Spinal cord (tissue), 10 donors: ENCODE data around the gene PIP5K1B. TPM values are rescaled to one million over a fixed set of nuclear protein-coding genes. Genes with fewer than 3 reads are reported as not detected.

ENCODE experiments used
- DNase-seq, 6 donors: peaks; one replicate each; pipeline versions ENCODE4 v3.0.0 to v3.0.0-alpha.2; 2013 to 2015; ENCODE audit warnings: low spot score in 6 of 6, low read depth in 4 of 6
- H3K27ac ChIP-seq: one replicate; pipeline ENCODE4 v1.5.1; 2013; ENCODE audit warnings: low read depth, low read length, control low read depth
- H3K27me3 ChIP-seq: one replicate; pipeline ENCODE4 v1.6.1; 2013; ENCODE audit warnings: low read length; ENCODE audit not compliant: control insufficient read depth, insufficient read depth
- H3K36me3 ChIP-seq: one replicate; pipeline ENCODE4 v1.6.1; 2013; ENCODE audit warnings: low read length; ENCODE audit not compliant: control insufficient read depth, insufficient read depth
- H3K4me1 ChIP-seq: one replicate; pipeline ENCODE4 v1.6.1; 2013; ENCODE audit warnings: low read length; ENCODE audit not compliant: control insufficient read depth, insufficient read depth
- H3K4me3 ChIP-seq: one replicate; pipeline ENCODE4 v1.5.1; 2013; ENCODE audit warnings: low read depth, low read length, control low read depth
- H3K9me3 ChIP-seq: one replicate; pipeline ENCODE4 v1.6.1; 2013; ENCODE audit warnings: low read length; ENCODE audit not compliant: control insufficient read depth, insufficient read depth
- WGBS: methylation state at CpG from one replicate; pipeline ENCODE4 v1.1.5; 2013; ENCODE audit warnings: missing lambda C conversion rate; ENCODE audit not compliant: insufficient coverage; 5-methylcytosine and 5-hydroxymethylcytosine counted together
- long read RNA-seq, 4 donors: transcript quantifications; one replicate each; lab custom pipeline, GENCODE V29; 2026
- polyA plus RNA-seq, 2 donors: library from polyadenylated mRNA; unstranded; fragments of 120-200 nt; gene quantifications; one replicate each; pipeline ENCODE4 v1.2.1, GENCODE V29; 2013; ENCODE audit not compliant: insufficient read length in 2 of 2
- total RNA-seq, 2 donors: library from RNA; depleted of rRNA in 1 of 2; stranded (reverse); fragments of 120-200 nt in 1 of 2; fragments of >200 nt in 1 of 2; gene quantifications; one replicate each; pipeline versions ENCODE4 v1.2.3 to v1.2.4, GENCODE V29; 2013 to 2014
- donor health status: healthy.

The PIP5K1B gene, protein sequence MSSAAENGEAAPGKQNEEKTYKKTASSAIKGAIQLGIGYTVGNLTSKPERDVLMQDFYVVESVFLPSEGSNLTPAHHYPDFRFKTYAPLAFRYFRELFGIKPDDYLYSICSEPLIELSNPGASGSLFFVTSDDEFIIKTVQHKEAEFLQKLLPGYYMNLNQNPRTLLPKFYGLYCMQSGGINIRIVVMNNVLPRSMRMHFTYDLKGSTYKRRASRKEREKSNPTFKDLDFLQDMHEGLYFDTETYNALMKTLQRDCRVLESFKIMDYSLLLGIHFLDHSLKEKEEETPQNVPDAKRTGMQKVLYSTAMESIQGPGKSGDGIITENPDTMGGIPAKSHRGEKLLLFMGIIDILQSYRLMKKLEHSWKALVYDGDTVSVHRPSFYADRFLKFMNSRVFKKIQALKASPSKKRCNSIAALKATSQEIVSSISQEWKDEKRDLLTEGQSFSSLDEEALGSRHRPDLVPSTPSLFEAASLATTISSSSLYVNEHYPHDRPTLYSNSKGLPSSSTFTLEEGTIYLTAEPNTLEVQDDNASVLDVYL
- total RNA-seq, result 10 to 100 TPM; 16.0 to 19.9 TPM
- polyA plus RNA-seq, result 1 to 10 TPM; 7.5 to 9.4 TPM
- long read RNA-seq, donor 1, partial matches to known transcripts, result 6 of 6 reads
- long read RNA-seq, donor 1, other reads (novel, unspliced or antisense), result 0 of 6 reads
- long read RNA-seq, donor 2, partial matches to known transcripts, result 0 of 1 reads
- long read RNA-seq, donor 2, other reads (novel, unspliced or antisense), result 0 of 1 reads
- long read RNA-seq, donor 3, result 0 reads
- long read RNA-seq, donor 4, result 0 reads

DNA sequence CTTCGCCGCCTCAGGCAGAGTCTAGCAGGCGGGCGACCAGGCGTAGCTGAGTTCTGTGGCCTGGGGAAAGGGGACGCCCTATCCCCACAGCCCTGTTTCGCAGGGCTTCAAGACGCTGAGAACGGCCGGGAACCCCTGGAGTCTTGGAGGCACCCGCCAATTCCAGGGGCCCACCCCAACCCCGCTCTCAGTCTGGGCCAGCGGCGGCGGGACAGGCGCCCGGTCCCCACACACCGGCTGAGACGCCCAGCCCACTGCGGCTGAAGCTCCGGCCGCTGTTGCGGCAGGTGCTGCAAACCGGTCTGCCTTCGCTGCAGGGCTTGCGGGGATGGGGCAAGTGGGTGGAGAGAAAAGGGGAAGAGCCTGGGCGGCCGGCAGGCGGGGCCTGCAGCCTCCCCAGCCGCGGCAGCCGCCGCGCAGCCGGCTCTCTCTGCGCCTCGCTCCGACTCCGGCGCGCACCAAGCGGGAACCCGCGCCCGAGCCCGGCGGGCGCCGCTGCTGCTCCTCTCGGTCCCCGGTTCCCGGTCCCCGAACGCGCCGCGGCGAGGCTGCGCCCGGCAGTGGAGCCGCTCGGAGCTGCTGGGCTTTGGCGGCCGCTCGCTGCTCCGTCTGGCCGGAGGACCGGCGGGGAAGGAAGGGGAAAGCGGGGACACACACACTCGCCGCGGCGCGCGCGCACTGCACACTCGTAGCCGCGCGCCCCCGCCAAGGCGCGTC is at the start of gene PIP5K1B:
Gene PIP5K1B, plus strand, starts transcription at position 427 of the 717 bp plus-strand sequence. CDS start 117,375 bp downstream, outside the sequence.
- H3K27me3 ChIP-seq, result peaks cover 17% of the 10 kb centered on the region
- no peak within 1 kb of the TSS for H3K27ac ChIP-seq
- DNase-seq, result peak; percentile 31 to 87 (median 39)
- no peaks in the 10 kb centered on the region for H3K9me3 ChIP-seq
- peak within 1 kb of the TSS; percentile 58 for H3K4me3 ChIP-seq
- peaks cover 13% of the 10 kb centered on the region for H3K4me1 ChIP-seq
- no peaks in the 10 kb centered on the region for H3K36me3 ChIP-seq
- WGBS, result under 1% methylated on average over 77 of the region's 84 CpGs

DNA sequence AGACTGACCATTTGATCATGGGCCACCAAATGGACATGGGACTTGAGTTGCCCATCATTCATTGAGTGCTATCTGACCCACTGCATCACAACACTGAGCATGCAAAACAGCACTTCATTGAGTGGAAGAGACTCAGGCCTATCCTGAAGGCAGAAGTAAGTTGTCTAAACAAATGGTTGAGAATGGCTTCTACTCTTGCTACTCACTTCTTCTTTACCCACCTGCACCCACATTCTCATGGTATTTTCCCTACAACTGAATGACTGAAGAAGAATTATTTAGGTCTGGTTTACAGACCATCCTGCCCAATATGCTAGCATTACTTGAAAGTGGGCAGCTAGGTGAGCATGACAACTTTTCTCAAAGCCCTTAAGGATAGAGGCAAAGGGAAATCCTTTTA is 41.0 kb upstream of the PIP5K1B start:
- DNase-seq, result no peak
- Histone ChIP-seq H3K27ac (no peak overlapping the region), H3K36me3 (no peaks in the 10 kb centered on the region), H3K9me3 (no peaks in the 10 kb centered on the region), H3K4me3 (no peak overlapping the region), H3K27me3 (no peaks in the 10 kb centered on the region), H3K4me1 (peaks cover under 1% of the 10 kb centered on the region)

GRCh38 chr9:68668127-68668526 is 36.9 kb upstream of the PIP5K1B start:
- Histone ChIP-seq H3K36me3 (no peaks in the 10 kb centered on the region), H3K9me3 (no peaks in the 10 kb centered on the region), H3K4me1 (peaks cover 3% of the 10 kb centered on the region), H3K27ac (no peak overlapping the region), H3K4me3 (no peak overlapping the region), H3K27me3 (no peaks in the 10 kb centered on the region)
- DNase-seq, result no peak
- WGBS, result 80% methylated on average over 1 of the region's 1 CpG

GRCh38 chr9:68669218-68669617 is 35.8 kb upstream of the PIP5K1B start:
- Histone ChIP-seq H3K4me1 (peaks cover 3% of the 10 kb centered on the region), H3K27me3 (no peaks in the 10 kb centered on the region), H3K27ac (no peak overlapping the region), H3K4me3 (no peak overlapping the region), H3K9me3 (no peaks in the 10 kb centered on the region), H3K36me3 (no peaks in the 10 kb centered on the region)
- peak in 4 of 6 donors; percentile 19 to 69 (median 36) for DNase-seq
- 15% methylated on average over 9 of the region's 9 CpGs for WGBS

DNA sequence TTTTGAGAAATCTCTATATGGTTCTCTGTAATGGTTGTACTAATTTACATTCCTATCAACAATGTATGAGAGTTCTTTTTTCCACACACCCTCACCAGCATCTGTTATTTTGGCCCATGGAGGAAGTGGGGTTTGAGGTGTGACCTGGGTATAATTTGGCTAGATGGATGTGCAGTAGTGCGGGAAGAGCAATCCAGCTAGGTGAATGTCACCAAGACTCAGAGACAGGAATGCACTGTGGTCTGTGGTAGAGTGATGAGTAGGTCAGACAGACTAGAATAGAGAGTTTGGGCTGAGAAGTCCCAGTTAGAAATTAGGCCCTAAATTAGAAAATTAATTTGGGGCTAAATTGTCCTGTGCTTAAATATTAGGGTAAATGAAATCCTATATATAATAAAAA is 32.8 kb upstream of the PIP5K1B start:
- no peak overlapping the region for H3K27ac ChIP-seq
- H3K27me3 ChIP-seq, result no peaks in the 10 kb centered on the region
- peaks cover 3% of the 10 kb centered on the region for H3K4me1 ChIP-seq
- no peaks in the 10 kb centered on the region for H3K9me3 ChIP-seq
- no peak for DNase-seq
- 100% methylated on average over 1 of the region's 1 CpG for WGBS
- no peaks in the 10 kb centered on the region for H3K36me3 ChIP-seq
- no peak overlapping the region for H3K4me3 ChIP-seq

GRCh38 chr9:68672625-68673024 is 32.4 kb upstream of the PIP5K1B start:
- peaks cover 3% of the 10 kb centered on the region for H3K4me1 ChIP-seq
- no peak for DNase-seq
- no peaks in the 10 kb centered on the region for H3K36me3 ChIP-seq
- no peaks in the 10 kb centered on the region for H3K9me3 ChIP-seq
- H3K27ac ChIP-seq, result no peak overlapping the region
- H3K27me3 ChIP-seq, result no peaks in the 10 kb centered on the region
- no peak overlapping the region for H3K4me3 ChIP-seq

GRCh38 chr9:68678430-68678829 is 26.6 kb upstream of the PIP5K1B start:
- WGBS, result 44% methylated on average over 5 of the region's 5 CpGs

DNA sequence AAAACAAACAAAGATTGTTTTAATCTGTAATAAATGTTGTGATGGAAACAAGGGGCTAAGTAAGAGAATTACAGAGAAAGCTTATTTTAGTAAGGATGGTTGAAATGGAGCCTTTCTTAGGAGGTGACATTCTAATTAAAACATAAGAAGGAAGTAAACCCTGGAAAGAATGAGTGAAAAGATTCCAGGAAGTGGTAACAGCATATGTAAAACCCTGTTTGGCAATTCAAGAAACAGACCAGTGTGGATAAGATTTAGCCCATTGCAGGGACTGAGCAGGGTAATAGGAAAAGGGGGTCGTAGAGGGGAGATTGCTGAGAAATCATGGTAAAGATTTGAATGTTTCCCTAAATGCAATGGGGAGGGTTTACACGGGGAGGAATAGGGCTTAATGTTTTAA is 21.6 kb upstream of the PIP5K1B start:
- H3K36me3 ChIP-seq, result no peaks in the 10 kb centered on the region
- H3K27me3 ChIP-seq, result no peaks in the 10 kb centered on the region
- no peak overlapping the region for H3K27ac ChIP-seq
- H3K4me1 ChIP-seq, result no peaks in the 10 kb centered on the region
- DNase-seq, result no peak
- no peaks in the 10 kb centered on the region for H3K9me3 ChIP-seq
- H3K4me3 ChIP-seq, result no peak overlapping the region
- 67% methylated on average over 1 of the region's 2 CpGs for WGBS

More at GRCh38 chr9:68678430-68678829, 26.6 kb upstream of the PIP5K1B start:
- no peaks in the 10 kb centered on the region for H3K27me3 ChIP-seq
- H3K36me3 ChIP-seq, result no peaks in the 10 kb centered on the region
- no peaks in the 10 kb centered on the region for H3K9me3 ChIP-seq
- DNase-seq, result peak in 3 of 6 donors; percentile 19 to 88 (median 38)
- no peak overlapping the region for H3K27ac ChIP-seq
- H3K4me1 ChIP-seq, result no peaks in the 10 kb centered on the region
- no peak overlapping the region for H3K4me3 ChIP-seq

GRCh38 chr9:68685213-68685612 is 19.8 kb upstream of the PIP5K1B start:
- no peaks in the 10 kb centered on the region for H3K36me3 ChIP-seq
- H3K27me3 ChIP-seq, result no peaks in the 10 kb centered on the region
- WGBS, result 100% methylated on average over 1 of the region's 3 CpGs
- no peaks in the 10 kb centered on the region for H3K9me3 ChIP-seq
- H3K27ac ChIP-seq, result no peak overlapping the region
- no peak for DNase-seq
- H3K4me3 ChIP-seq, result no peak overlapping the region
- no peaks in the 10 kb centered on the region for H3K4me1 ChIP-seq
